ENCODE data around the gene SRSF3. TPM values are rescaled to one million over a fixed set of nuclear protein-coding genes. Genes with fewer than 3 reads are reported as not detected.

The SRSF3 gene
- total RNA-seq, 1 donor from 2014 or later = 297 TPM

DNA sequence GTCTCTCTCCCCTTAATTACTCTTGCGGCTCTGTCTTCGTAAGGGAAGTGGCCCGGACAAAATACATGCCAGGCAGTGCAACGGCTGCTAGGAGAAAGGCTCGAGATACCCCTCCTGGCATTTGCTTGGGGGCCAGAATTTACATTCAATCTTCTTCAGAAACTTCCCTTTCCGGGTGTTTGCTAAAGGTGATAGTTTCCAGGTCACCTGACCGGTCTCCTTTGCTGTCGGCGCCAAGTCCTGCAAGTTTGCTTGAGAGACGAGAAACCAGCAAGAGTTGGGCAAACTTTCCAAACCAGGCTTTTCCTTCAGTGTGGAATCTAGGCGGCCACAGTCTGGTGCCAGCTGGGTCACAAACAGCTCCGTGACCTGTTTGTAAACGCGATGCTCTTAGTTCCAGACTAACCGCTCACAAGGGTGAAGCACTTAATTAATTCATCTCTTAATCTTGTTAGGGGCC, 563 bp upstream of the SRSF3 start:
- peak; percentile 71 for DNase-seq (ENCODE audit: low spot score)
- Mint-ChIP-seq H3K36me3 (peaks cover 35% of the 10 kb centered on the region), H3K27me3 (ENCODE audit: insufficient read depth, low read depth) (peaks cover 15% of the 10 kb centered on the region), H3K9me3 (peaks cover 4% of the 10 kb centered on the region), H3K4me3 (peak overlapping the region; percentile 100), H3K27ac (peak overlapping the region; percentile 100), H3K4me1 (peaks cover 32% of the 10 kb centered on the region)
- H3K4me3 ChIP-seq = peak overlapping the region; percentile 93
- peaks cover 62% of the 10 kb centered on the region for H3K79me2 ChIP-seq (ENCODE audit: low read depth)
- H3K27me3 ChIP-seq = no peaks in the 10 kb centered on the region
- H3K36me3 ChIP-seq = peaks cover 24% of the 10 kb centered on the region
- peak overlapping the region; percentile 80 for H3K4me2 ChIP-seq
- peak overlapping the region; percentile 99 for H3K27ac ChIP-seq
- peak overlapping the region; percentile 83 for H2AFZ ChIP-seq (replicated peaks)
- peaks cover 42% of the 10 kb centered on the region for H4K20me1 ChIP-seq (ENCODE audit: low read depth)
- TF ChIP-seq, protein P1, sequence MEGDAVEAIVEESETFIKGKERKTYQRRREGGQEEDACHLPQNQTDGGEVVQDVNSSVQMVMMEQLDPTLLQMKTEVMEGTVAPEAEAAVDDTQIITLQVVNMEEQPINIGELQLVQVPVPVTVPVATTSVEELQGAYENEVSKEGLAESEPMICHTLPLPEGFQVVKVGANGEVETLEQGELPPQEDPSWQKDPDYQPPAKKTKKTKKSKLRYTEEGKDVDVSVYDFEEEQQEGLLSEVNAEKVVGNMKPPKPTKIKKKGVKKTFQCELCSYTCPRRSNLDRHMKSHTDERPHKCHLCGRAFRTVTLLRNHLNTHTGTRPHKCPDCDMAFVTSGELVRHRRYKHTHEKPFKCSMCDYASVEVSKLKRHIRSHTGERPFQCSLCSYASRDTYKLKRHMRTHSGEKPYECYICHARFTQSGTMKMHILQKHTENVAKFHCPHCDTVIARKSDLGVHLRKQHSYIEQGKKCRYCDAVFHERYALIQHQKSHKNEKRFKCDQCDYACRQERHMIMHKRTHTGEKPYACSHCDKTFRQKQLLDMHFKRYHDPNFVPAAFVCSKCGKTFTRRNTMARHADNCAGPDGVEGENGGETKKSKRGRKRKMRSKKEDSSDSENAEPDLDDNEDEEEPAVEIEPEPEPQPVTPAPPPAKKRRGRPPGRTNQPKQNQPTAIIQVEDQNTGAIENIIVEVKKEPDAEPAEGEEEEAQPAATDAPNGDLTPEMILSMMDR (IDR thresholded peaks at IDR 0.05) = no peak
- TF ChIP-seq EZH2 (IDR thresholded peaks at IDR 0.05) (no peak), EZH2phosphoT487 (IDR thresholded peaks at IDR 0.05) (no peak)
- H3F3A ChIP-seq (ENCODE audit: low read depth) = peaks cover 57% of the 10 kb centered on the region
- peaks cover 18% of the 10 kb centered on the region for H3K4me1 ChIP-seq
- no peaks in the 10 kb centered on the region for H3K9me3 ChIP-seq (ENCODE audit: low read depth)
- peak overlapping the region; percentile 33 for H3K9ac ChIP-seq

DNA sequence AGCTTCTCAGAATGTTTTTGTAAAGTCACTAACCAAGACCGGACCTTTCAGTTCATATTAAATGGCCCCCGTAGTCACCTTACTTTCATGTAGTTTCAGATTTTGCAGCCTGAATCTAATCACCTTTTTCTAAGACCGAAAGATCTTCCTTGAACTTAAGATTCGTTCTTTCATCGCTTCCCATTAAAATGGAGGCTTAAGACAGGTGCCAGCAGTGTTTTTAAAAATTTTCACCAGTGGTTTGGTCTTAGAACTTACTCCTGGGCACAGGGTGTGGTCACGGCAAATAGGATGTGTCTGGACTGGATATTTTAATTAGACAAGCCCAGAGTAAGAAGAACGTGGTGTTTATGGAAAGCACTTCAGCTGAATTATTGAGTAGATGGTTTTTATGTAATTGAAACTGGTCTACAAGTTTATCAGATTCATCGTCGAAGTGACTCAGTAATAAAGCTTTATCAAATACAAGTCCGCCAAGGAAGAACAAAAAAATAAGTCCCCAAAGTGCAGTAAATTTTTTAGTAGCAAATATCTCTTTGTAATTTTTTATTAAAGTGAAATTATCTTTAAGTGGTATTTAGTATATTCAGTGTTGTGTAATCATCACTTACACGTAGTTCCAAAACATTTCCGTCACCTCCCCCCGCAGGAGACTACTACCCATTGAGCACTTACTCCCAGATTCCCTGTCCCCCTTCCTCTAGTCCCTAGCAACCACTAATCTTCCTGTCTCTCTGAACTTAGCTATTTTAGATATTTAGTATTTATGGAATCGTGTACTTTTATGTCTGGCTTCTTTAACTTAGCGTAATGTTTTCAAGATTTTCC, 868 bp downstream of the SRSF3 start:
- Mint-ChIP-seq H3K4me3 (peak overlapping the region; percentile 100), H3K4me1 (peaks cover 44% of the 10 kb centered on the region), H3K27me3 (ENCODE audit: insufficient read depth, low read depth) (peaks cover 22% of the 10 kb centered on the region), H3K27ac (peak overlapping the region; percentile 100), H3K9me3 (peaks cover 4% of the 10 kb centered on the region), H3K36me3 (peaks cover 47% of the 10 kb centered on the region)
- peaks cover 56% of the 10 kb centered on the region for H4K20me1 ChIP-seq (ENCODE audit: low read depth)
- peak overlapping the region; percentile 99 for H3K27ac ChIP-seq
- H3K9ac ChIP-seq = peak overlapping the region; percentile 99
- no peak overlapping the region for H2AFZ ChIP-seq (replicated peaks)
- DNase-seq (ENCODE audit: low spot score) = peak; percentile 43
- H3K36me3 ChIP-seq = peaks cover 36% of the 10 kb centered on the region
- H3K4me1 ChIP-seq = peaks cover 31% of the 10 kb centered on the region
- peak overlapping the region; percentile 98 for H3K4me2 ChIP-seq
- no peaks in the 10 kb centered on the region for H3K27me3 ChIP-seq
- no peak for TF ChIP-seq EZH2 (IDR thresholded peaks at IDR 0.05)
- TF ChIP-seq EZH2phosphoT487 (IDR thresholded peaks at IDR 0.05) = no peak
- TF ChIP-seq, protein P1 (IDR thresholded peaks at IDR 0.05) = no peak
- no peaks in the 10 kb centered on the region for H3K9me3 ChIP-seq (ENCODE audit: low read depth)
- H3K4me3 ChIP-seq = peak overlapping the region; percentile 93
- peaks cover 76% of the 10 kb centered on the region for H3K79me2 ChIP-seq (ENCODE audit: low read depth)
- H3F3A ChIP-seq (ENCODE audit: low read depth) = peaks cover 71% of the 10 kb centered on the region

DNA sequence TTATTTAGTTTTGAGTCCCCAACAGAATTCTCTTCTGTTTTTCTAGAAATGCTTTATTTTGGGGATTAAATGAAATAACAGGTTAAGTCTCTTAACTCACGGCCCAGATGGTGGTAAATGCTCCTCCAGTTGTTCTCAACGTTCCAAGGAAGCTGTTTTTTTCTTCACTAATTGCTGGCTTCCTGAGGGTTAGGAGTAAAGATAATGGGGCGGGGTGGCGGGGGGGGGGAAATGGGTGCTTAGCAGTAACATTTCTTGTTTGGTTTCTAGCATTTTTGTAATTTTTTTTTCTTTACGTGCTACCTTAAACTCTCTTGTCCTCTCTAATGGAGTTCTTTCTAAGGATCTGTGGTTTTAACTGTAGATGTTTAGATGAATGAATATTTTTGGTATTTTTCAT, 2.2 kb downstream of the SRSF3 start:
- H3K36me3 ChIP-seq = peaks cover 47% of the 10 kb centered on the region
- H3K4me2 ChIP-seq = peak overlapping the region; percentile 98
- TF ChIP-seq EZH2phosphoT487 (IDR thresholded peaks at IDR 0.05) (no peak), EZH2 (IDR thresholded peaks at IDR 0.05) (no peak)
- TF ChIP-seq, protein P1 (IDR thresholded peaks at IDR 0.05) = no peak
- H3K27ac ChIP-seq = peak overlapping the region; percentile 60
- no peak overlapping the region for H2AFZ ChIP-seq (replicated peaks)
- peak overlapping the region; percentile 100 for H3K4me3 Mint-ChIP-seq
- H3K4me3 ChIP-seq = peak overlapping the region; percentile 93
- H3F3A ChIP-seq (ENCODE audit: low read depth) = peaks cover 84% of the 10 kb centered on the region
- peaks cover 39% of the 10 kb centered on the region for H3K4me1 ChIP-seq
- peak overlapping the region; percentile 99 for H3K9ac ChIP-seq
- peaks cover 4% of the 10 kb centered on the region for H3K9me3 Mint-ChIP-seq
- H3K27me3 ChIP-seq = no peaks in the 10 kb centered on the region
- peaks cover 47% of the 10 kb centered on the region for H3K4me1 Mint-ChIP-seq
- H3K27ac Mint-ChIP-seq = peak overlapping the region; percentile 64
- H3K79me2 ChIP-seq (ENCODE audit: low read depth) = peaks cover 89% of the 10 kb centered on the region
- peaks cover 23% of the 10 kb centered on the region for H3K27me3 Mint-ChIP-seq (ENCODE audit: insufficient read depth, low read depth)
- H3K36me3 Mint-ChIP-seq = peaks cover 52% of the 10 kb centered on the region
- no peak for DNase-seq (ENCODE audit: low spot score)
- peaks cover 70% of the 10 kb centered on the region for H4K20me1 ChIP-seq (ENCODE audit: low read depth)
- H3K9me3 ChIP-seq (ENCODE audit: low read depth) = no peaks in the 10 kb centered on the region

Data from neural progenitor cell (in vitro differentiated cells).